AG20443 (cell line): ENCODE measurements around the gene MDC1.
"Not testable (repeated sequence)": the region's sequence is repeated elsewhere in the genome, so short reads cannot be mapped to it uniquely, and the experiment has no call there.

Experiments
- DNase-seq: peaks from one replicate; pipeline ENCODE4 v3.0.0; 2012; ENCODE audit warnings: low spot score, mixed read lengths

The MDC1 gene

GRCh38 chr6:30679765-30680535 is 37.1 kb downstream of the MDC1 start:
- DNase-seq: no peak

- DNase-seq: peak; percentile 83
These were observed 37.9 kb downstream of the MDC1 start for GRCh38 chr6:30678964-30679726.

GRCh38 chr6:30676660-30677285 is 40.3 kb downstream of the MDC1 start:
- DNase-seq: no peak

- peak; percentile 94 for DNase-seq
These were observed 44.4 kb downstream of the MDC1 start, which contains the start of gene DHX16 for GRCh38 chr6:30672445-30673253. Gene DHX16, minus strand, starts transcription at chr6:30673006. Its CDS starts 165 bp downstream, at chr6:30672841.

GRCh38 chr6:30670760-30671527 is 46.1 kb downstream of the MDC1 start:
- no peak for DNase-seq

GRCh38 chr6:30666300-30666699 is 50.8 kb downstream of the MDC1 start:
- not testable (repeated sequence) for DNase-seq

- no peak for DNase-seq
These were observed 51.9 kb downstream of the MDC1 start for GRCh38 chr6:30664994-30665767.

GRCh38 chr6:30657922-30658321 is 59.2 kb downstream of the MDC1 start:
- DNase-seq: not testable (repeated sequence)

GRCh38 chr6:30657454-30657853 is 59.6 kb downstream of the MDC1 start:
- no peak for DNase-seq

- DNase-seq: no peak
These were observed 60.6 kb downstream of the MDC1 start for GRCh38 chr6:30656513-30656912.

- DNase-seq: no peak
These were observed 61.4 kb downstream of the MDC1 start for GRCh38 chr6:30655743-30656094.

- no peak for DNase-seq
These were observed 62.0 kb downstream of the MDC1 start for GRCh38 chr6:30654798-30655742.

GRCh38 chr6:30651143-30651542 is 65.9 kb downstream of the MDC1 start:
- DNase-seq: no peak
